GM12878 (cell line): Measurements from ENCODE around the gene TRMT1. TPM values are rescaled to one million over a fixed set of nuclear protein-coding genes. Genes with fewer than 3 reads are reported as not detected.

Experiments used
- CHD4 ChIP-seq: fragments of 200-600 bp; sonication (generic); IDR thresholded peaks from 2 replicates; pipeline ENCODE4 v1.6.1; 2016; ENCODE audit warnings: mild to moderate bottlenecking
- CTCF ChIP-seq, 3 experiments: IDR thresholded peaks in 2 of 3; conservative IDR thresholded peaks in 1 of 3; 2 replicates each; pipeline ENCODE4 v1.5.1; 2011; ENCODE audit warnings: low read depth in 3 of 3, low read length in 3 of 3, mild to moderate bottlenecking in 3 of 3, control low read depth in 2 of 3, moderate library complexity in 2 of 3, inconsistent platforms in 1 of 3, mixed read lengths in 1 of 3; ENCODE audit not compliant: control insufficient read depth in 2 of 3, insufficient read depth in 1 of 3; ENCODE audit errors: extremely low read depth in 1 of 3
- CUX1 ChIP-seq: IDR thresholded peaks from 2 replicates; pipeline ENCODE4 v1.6.1; 2012; ENCODE audit warnings: improper control_type of control experiment, low read depth, low read length; ENCODE audit not compliant: insufficient replicate concordance
- EED ChIP-seq: sonication (generic); IDR thresholded peaks from 2 replicates; pipeline ENCODE4 v1.6.1; 2016; ENCODE audit warnings: antibody characterized with exemption, low read depth
- EP300 ChIP-seq, 2 experiments: fragments of 150-350 bp in 1 of 2; IDR thresholded peaks; 2 replicates each; pipeline ENCODE4 v1.6.1; 2011 to 2012; ENCODE audit warnings: low read depth in 2 of 2, low read length in 2 of 2, borderline replicate concordance in 1 of 2, improper control_type of control experiment in 1 of 2, inconsistent platforms in 1 of 2; ENCODE audit not compliant: control insufficient read depth in 1 of 2
- ESRRA ChIP-seq: IDR thresholded peaks from 2 replicates; pipeline ENCODE4 v1.6.1; 2012; ENCODE audit warnings: mild to moderate bottlenecking, low read length, improper control_type of control experiment
- GABPA ChIP-seq: IDR thresholded peaks from 2 replicates; pipeline ENCODE4 v1.6.1; 2014; ENCODE audit warnings: antibody characterized with exemption, low read depth, mild to moderate bottlenecking, inconsistent platforms
- HDAC6 ChIP-seq: fragments of 200-600 bp; sonication (generic); IDR thresholded peaks from one replicate; pipeline ENCODE4 v1.8.0; 2017; ENCODE audit warnings: antibody characterized with exemption; ENCODE audit not compliant: unreplicated experiment
- HDGF ChIP-seq: fragments of 450-650 bp; IDR thresholded peaks from 2 replicates; pipeline ENCODE4 v1.6.1; 2016; ENCODE audit warnings: antibody characterized with exemption
- HSF1 ChIP-seq: fragments of 150-350 bp; IDR thresholded peaks from 2 replicates; pipeline ENCODE4 v1.6.1; 2014; ENCODE audit warnings: mild to moderate bottlenecking, low read depth, low read length
- IKZF2 ChIP-seq, 2 experiments: fragments of 450-650 bp; IDR thresholded peaks; 2 replicates each; pipeline ENCODE4 v1.6.1; 2017; ENCODE audit warnings: mild to moderate bottlenecking in 2 of 2, moderate library complexity in 2 of 2
- IRF4 ChIP-seq: IDR thresholded peaks from 2 replicates; pipeline ENCODE4 v1.6.1; 2011; ENCODE audit warnings: low read depth, low read length
- MEF2B ChIP-seq: fragments of 450-650 bp; IDR thresholded peaks from 2 replicates; pipeline ENCODE4 v1.6.1; 2018; ENCODE audit warnings: mild to moderate bottlenecking, moderate library complexity; ENCODE audit not compliant: partially characterized antibody, poor library complexity, severe bottlenecking
- MLLT1 ChIP-seq: fragments of 450-650 bp; IDR thresholded peaks from 2 replicates; pipeline ENCODE4 v1.6.1; 2016; ENCODE audit warnings: mild to moderate bottlenecking
- NFYA ChIP-seq: IDR thresholded peaks from 2 replicates; pipeline ENCODE4 v1.6.1; 2011; ENCODE audit warnings: low read depth, mild to moderate bottlenecking, low read length, improper control_type of control experiment, borderline replicate concordance
- POU2F2 ChIP-seq: IDR thresholded peaks from 3 replicates; pipeline ENCODE4 v1.6.1; 2011; ENCODE audit warnings: low read depth, mild to moderate bottlenecking, low read length, borderline replicate concordance
- SREBF2 ChIP-seq: IDR thresholded peaks from 2 replicates; pipeline ENCODE4 v1.6.1; 2012; ENCODE audit warnings: mild to moderate bottlenecking, low read length
- polyA plus RNA-seq, 11 experiments: library from polyadenylated mRNA; depleted of rRNA in 4 of 11; unstranded in 6 of 11; stranded (reverse) in 5 of 11; fragments of >200 nt; fragmentation: Nextera tagmentation in 4 of 11; fragmentation: Illumina TruSeq in 1 of 11; extraction: Ambion mirVana in 4 of 11; extraction: Trizol in 1 of 11; gene quantifications; 1 replicate in 1 of 11; 2 replicates in 10 of 11; pipeline versions ENCODE4 v1.2.1 to v1.2.3, GENCODE V29; 2011 to 2016; ENCODE audit warnings: inconsistent platforms in 2 of 11, missing spikeins in 2 of 11, low read depth in 1 of 11
- total RNA-seq, 4 experiments: library from RNA; depleted of rRNA in 3 of 4; stranded (reverse); fragments of >200 nt in 3 of 4; fragmentation: Illumina TruSeq in 1 of 4; extraction: Trizol in 1 of 4; gene quantifications; 2 replicates each; pipeline versions ENCODE4 v1.2.1 to v1.2.3, GENCODE V29; 2013 to 2021

The TRMT1 gene
- total and polyA plus RNA-seq, 10 of the 15 experiments (the other 5 are each of a cell fraction or from before 2014, with no cell fraction given), result 3.4 to 68.8 (median 34.8) TPM

GRCh38 chr19:13150187-13150930, 33.8 kb upstream of the TRMT1 start, which contains the start of the genes IER2 and STX10 (continued):
- TF ChIP-seq HDGF (no peak; the same call in 1 of the 2 replicates), IRF4 (0 out of 2 replicates have a peak, but pooled peaks have one; percentile 17), SREBF2 (no peak), IKZF2 (IDR thresholded peaks at IDR 0.05) (peak; percentile 10 to 15; a peak in 2 of 4 replicates), HDAC6 (no peak), NFYA (no peak), GABPA (no peak), EP300 (IDR thresholded peaks at IDR 0.05; ENCODE audit: borderline replicate concordance in 1 of 2, control insufficient read depth in 1 of 2, low read depth in 2 of 2, low read length in 2 of 2) (no peak), MLLT1 (peak; percentile 84; the same call in 1 of the 2 replicates), CHD4 (no peak), CUX1 (no peak), HSF1 (no peak), CTCF (IDR thresholded peaks at IDR 0.05 in 2 of 3, conservative IDR thresholded peaks at IDR 0.05 in 1 of 3; ENCODE audit: control insufficient read depth in 2 of 3, extremely low read depth in 1 of 3, insufficient read depth in 1 of 3, low read depth in 3 of 3, low read length in 3 of 3) (peak; percentile 59 to 70 (median 66)), ESRRA (no peak), EED (peak; percentile 38; the same call in 1 of the 2 replicates), MEF2B (no peak), POU2F2 (0 out of 3 replicates have a peak, but pooled peaks have one; percentile 9)
